RPMI8226 (cell line): ENCODE results near the gene SMIM41.

Experiments
- DNase-seq: peaks from one replicate; pipeline ENCODE4 v3.0.0-alpha.2; 2015

Gene SMIM41

GRCh38 chr12:52066346-52067080, 13.0 kb upstream of the SMIM41 start:
- DNase-seq = no peak

GRCh38 chr12:52067081-52067374, 12.5 kb upstream of the SMIM41 start:
- no peak for DNase-seq

- peak; percentile 96 for DNase-seq
Measured at GRCh38 chr12:52069327-52070184, 9.9 kb upstream of the SMIM41 start, which contains the start of gene ATG101. ATG101 (plus strand) TSS chr12:52069978; CDS start chr12:52073651, 3,673 bp downstream.

DNA sequence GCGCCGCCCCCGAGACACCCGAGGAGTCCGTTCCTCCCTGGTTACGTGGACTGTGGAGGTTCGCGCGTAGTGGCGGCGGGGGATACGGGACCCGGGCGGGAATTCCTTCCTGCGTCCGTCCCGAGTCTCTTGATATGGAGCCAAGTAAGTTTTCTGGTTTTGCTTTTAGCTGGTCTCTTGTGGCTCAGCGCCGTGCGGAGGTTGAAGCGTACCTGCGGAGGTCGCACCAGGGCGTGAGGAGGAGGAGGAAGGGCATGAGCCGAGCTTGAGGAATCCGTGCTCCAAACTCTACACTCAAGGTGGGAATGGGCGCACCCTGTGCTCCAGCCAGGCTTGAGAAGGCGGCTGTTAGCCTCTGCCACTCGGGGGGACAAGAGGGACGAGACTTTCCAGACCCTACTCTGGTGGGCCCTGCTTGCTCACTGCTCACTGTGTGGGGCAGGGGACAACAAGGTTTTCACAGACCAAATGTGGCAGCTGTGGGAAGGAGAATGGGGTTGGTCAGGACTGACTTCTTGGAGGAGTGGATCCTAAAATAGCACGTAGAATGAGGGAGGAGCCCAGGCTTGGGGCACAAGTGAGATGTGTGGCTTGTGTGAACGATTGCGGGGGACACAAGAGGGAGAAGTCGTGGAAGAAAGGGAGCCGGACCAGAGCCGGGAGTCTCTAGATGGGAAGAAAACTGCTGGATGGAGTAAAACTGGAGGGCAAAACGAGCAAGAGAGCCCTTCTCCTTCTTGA, 9.1 kb upstream of the SMIM41 start:
- DNase-seq = no peak

DNA sequence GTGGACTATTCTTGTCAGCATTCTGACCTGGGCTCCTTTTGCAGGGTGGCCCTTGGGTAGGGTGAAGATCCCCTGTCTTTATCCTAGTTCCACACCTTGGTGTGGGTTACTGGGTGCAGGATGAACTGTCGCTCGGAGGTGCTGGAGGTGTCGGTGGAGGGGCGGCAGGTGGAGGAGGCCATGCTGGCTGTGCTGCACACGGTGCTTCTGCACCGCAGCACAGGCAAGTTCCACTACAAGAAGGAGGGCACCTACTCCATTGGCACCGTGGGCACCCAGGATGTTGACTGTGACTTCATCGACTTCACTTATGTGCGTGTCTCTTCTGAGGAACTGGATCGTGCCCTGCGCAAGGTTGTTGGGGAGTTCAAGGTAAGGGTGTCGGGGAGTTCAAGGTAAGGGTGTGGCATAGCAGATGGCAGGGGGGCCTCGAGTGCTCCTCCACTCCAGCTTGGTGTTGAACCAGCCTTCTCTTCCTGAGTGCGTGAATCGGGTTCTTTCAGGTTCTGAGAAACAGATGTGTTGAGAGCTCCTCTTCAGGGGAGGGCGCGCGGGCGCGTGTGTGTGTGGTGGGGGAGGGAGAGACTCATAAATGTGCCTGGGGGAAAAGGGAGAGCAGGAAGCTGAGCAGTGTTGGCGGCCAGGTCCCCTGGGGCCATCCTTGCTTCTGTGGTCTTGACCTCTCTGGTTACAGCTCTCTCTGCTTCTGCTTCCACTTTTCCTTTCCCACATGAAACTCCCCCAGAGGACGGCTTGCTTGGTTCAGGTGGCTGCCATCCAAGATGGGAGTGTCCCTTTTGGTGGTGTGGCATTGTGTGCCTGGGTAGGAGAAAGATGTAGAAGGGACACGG, 5.7 kb upstream of the SMIM41 start:
- peak; percentile 35 for DNase-seq

GRCh38 chr12:52074971-52075724, 4.4 kb upstream of the SMIM41 start:
- no peak for DNase-seq

GRCh38 chr12:52076811-52077210, 2.7 kb upstream of the SMIM41 start:
- DNase-seq = no peak

GRCh38 chr12:52078276-52078675, 1.2 kb upstream of the SMIM41 start:
- DNase-seq = no peak

DNA sequence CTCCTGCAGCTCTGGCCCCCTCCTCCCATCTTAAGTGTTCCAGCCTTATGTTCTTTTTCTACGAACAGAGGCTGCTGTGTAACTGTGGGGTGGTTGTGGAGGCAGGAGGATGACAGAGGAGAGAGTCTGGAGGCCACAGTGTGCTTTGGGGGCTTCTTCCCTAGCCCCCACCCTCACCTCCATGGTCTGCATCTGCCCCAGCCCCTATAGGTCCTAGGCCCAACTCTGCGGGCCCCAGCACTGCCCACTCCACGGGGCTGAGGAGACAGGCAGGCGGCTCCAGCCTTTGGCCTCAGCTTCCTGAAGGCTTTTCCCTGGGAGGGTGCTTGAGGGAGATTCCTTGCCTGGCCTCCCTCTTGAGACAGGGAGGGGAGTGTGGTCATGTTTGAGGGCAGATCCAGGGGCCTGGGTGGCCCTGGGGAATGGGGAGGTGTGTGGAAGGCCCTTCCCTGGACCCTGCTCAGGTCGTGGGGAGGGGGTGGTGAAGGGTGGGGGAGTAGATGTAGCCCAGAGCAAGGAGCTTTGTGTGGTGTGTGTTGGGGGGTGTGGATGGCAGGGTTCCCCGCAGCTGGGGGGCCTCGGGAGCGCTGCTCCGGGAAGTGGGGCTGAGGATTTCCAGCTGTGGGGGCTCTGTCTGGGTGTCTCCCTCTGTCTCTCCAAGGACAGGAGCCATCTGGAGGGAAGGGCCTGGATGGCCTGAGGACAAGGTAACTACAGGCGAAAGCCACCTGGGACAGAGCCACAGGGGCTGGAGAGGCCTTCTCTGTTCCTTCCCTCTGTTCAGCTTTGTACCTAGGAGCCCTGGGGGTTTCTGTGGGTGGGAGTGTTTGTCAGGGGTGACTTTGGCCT, 1.1 kb downstream of the SMIM41 start:
- DNase-seq = no peak

DNA sequence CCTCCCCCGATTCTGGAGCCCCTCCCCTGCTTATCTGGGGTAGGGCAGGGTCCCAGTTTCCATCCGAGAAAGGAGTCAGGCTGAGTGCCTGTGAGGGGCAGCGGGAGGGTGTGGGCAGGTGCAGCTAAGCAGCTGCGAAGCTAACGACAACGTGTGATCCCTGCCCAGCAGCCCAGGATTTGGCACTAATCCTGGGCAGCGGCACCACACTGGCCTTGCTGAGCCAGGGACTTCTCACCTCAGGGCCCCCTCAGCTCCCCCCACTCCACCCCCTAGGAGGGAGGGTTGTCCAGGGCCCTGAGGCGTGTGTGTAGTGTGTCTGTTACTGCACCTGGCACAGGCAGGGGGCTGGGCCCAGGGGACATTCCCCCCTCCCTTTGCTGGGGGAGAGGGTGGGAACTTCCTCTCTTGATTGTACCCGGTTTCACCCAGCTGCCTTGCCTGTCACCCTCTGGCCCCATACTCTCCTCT, 1.8 kb downstream of the SMIM41 start:
- peak; percentile 94 for DNase-seq

- no peak for DNase-seq
Measured at GRCh38 chr12:52082026-52082668, 2.6 kb downstream of the SMIM41 start.

DNA sequence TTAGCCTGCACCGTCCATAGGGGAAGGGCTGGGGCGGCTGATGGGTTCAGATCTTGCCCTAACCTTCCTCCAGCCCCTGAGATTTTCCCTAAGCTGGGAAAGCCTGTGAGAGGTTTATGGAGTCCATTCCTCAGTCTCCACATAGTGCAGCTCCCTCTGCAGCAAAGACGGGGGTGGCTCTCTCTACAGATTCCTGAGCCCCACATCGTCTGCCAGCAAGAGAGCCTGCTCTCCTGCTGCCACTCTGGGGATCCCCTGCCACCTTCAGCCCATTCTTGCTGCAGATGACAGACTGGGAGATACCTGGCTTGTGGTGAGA, 3.1 kb downstream of the SMIM41 start:
- peak; percentile 19 for DNase-seq

- peak; percentile 61 for DNase-seq
Measured at GRCh38 chr12:52082988-52083637, 3.6 kb downstream of the SMIM41 start.

- DNase-seq = no peak
Measured at GRCh38 chr12:52083638-52083996, 4.1 kb downstream of the SMIM41 start.

GRCh38 chr12:52084491-52085231, 5.2 kb downstream of the SMIM41 start:
- DNase-seq = no peak

DNA sequence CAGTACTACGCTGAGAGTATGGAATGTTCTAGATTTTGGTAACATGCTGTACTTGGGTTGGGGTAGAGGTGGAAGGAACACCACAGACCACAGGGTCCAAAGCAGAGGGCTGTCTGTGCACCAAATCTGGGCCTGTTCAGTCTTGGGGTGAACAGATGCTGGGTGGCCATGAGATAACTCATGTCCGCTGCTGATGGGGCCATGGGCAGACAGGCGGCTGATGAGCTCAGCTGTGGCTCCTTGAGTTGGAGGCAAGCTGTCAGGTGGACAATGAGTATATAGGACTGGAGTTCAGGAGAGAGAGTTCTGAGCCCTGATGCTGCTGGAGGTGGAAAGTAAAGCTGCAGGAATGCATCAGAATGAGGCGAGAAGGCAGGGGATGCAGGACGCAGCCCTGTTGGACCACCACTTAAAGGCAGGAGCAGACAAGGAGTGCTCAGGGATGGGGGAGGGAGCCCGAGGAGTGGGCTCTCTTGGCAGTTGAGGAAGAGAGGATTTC, 6.2 kb downstream of the SMIM41 start:
- DNase-seq = no peak

DNA sequence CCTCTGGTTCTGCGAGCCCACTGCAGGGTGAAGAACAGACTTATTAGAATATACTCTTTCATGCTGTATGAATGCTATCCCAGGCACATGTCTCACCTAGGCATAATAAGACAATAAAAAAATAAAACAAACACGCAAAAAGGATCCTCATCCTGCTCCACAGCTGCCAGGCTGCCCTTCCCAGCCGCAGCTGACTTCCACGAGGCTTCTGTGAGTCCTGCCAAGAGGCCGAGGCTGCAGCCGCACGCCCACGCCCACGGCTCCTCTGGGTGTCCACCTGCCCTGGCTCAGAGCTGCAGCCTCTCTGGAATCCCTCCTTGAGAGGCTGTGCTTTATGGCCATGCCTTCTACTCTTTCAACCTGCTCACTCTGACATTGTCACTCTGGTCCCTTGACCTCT, 6.9 kb downstream of the SMIM41 start:
- no peak for DNase-seq

- DNase-seq = no peak
Measured at GRCh38 chr12:52086944-52087835, 7.7 kb downstream of the SMIM41 start.
